ENCODE data around the gene ASB16.

DNA sequence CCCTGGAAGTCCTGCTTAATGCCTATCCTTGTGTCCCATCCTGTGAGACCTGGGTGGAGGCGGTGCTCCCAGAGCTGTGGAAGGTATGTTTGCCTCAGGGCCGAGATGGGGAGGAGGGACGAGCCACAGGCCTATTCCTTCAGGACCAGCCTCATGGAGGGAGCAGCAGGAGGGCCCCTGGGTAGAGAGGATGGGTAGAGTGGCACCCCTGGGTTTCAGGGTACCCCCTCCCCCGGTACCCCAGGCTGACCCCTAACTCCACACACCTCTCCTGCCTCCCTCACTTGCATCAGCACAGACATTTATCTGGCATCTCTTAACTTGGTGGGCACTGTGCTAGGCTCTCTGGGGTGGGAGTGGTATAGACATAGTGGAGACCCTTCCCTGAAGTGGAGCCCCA, 7.1 kb downstream of the ASB16 start:
- no peak for TF ChIP-seq CTCF (IDR thresholded peaks at IDR 0.05 in 8 of 11, conservative IDR thresholded peaks at IDR 0.05 in 3 of 11)
- TF ChIP-seq POLR2A (IDR thresholded peaks at IDR 0.05): no peak

Data from spleen (tissue), 7 donors.